Activated naive CD8-positive, alpha-beta T cell treated with anti-CD3 and anti-CD28 coated beads, Interleukin-2, amount 10 ng/mL, durations not matched to agents 7 days and 5 days (primary cell): ENCODE results near the gene TPK1. TPM values are rescaled to one million over a fixed set of nuclear protein-coding genes. Genes with fewer than 3 reads are reported as not detected.
"Not testable (repeated sequence)": the region's sequence is repeated elsewhere in the genome, so short reads cannot be mapped to it uniquely, and the experiment has no call there.

Experiments used
- ATAC-seq: fragments of 150-1000 bp; cut with Tn5 transposase; one replicate; pipeline ENCODE4 v1.10.0; 2021; ENCODE audit warnings: low read depth, moderate library complexity
- POLR2A ChIA-PET: fragments of 350-600 bp; sonication (Branson Sonifier 250); formaldehyde crosslinking; loops from one replicate; lab custom pipeline; 2021; ENCODE audit warnings: antibody characterized with exemption; lab: Charles Lee
- DNase-seq: peaks from one replicate; pipeline ENCODE4 v3.0.0; 2021
- H3K27ac Mint-ChIP-seq: one replicate; pipeline ENCODE4 v1.8.0; 2022; ENCODE audit warnings: mild to moderate bottlenecking, mixed read lengths
- H3K27me3 Mint-ChIP-seq: one replicate; pipeline ENCODE4 v1.8.0; 2022; ENCODE audit warnings: mild to moderate bottlenecking, moderate library complexity, mixed read lengths
- H3K36me3 Mint-ChIP-seq: one replicate; pipeline ENCODE4 v1.8.0; 2021; ENCODE audit warnings: mild to moderate bottlenecking, mixed read lengths
- H3K4me1 Mint-ChIP-seq: one replicate; pipeline ENCODE4 v1.8.0; 2021; ENCODE audit warnings: mixed read lengths
- H3K4me3 Mint-ChIP-seq: one replicate; pipeline ENCODE4 v1.8.0; 2022; ENCODE audit warnings: mild to moderate bottlenecking, moderate library complexity, mixed read lengths
- H3K9me3 Mint-ChIP-seq: one replicate; pipeline ENCODE4 v1.8.0; 2021; ENCODE audit warnings: mixed read lengths
- total RNA-seq, 2 experiments: library from RNA; stranded (reverse); gene quantifications; one replicate each; pipeline ENCODE4 v1.2.3, GENCODE V29; 2021

TPK1 gene
- total RNA-seq, 2 experiments from 2014 or later, result 17.7 to 21.0 TPM

GRCh38 chr7:144596953-144597352 lies 238.9 kb downstream of the TPK1 start:
- Mint-ChIP-seq H3K36me3 (peaks cover 6% of the 10 kb centered on the region), H3K4me1 (no peaks in the 10 kb centered on the region), H3K4me3 (no peak overlapping the region), H3K27ac (no peak overlapping the region), H3K9me3 (peaks cover 15% of the 10 kb centered on the region), H3K27me3 (no peaks in the 10 kb centered on the region)
- DNase-seq (no peak), ATAC-seq (no peak)
- POLR2A ChIA-PET, result no interaction called here

GRCh38 chr7:144594580-144594979 lies 241.3 kb downstream of the TPK1 start:
- no peak for ATAC-seq
- Mint-ChIP-seq H3K36me3 (peaks cover 9% of the 10 kb centered on the region), H3K27me3 (no peaks in the 10 kb centered on the region), H3K4me1 (no peaks in the 10 kb centered on the region), H3K9me3 (peaks cover 19% of the 10 kb centered on the region), H3K4me3 (no peak overlapping the region), H3K27ac (no peak overlapping the region)
- no peak for DNase-seq
- POLR2A ChIA-PET, result no interaction called here

- peaks cover 9% of the 10 kb centered on the region for H3K9me3 Mint-ChIP-seq
- POLR2A ChIA-PET, result no interaction called here
Measured at GRCh38 chr7:144588559-144589051, 247.2 kb downstream of the TPK1 start.

GRCh38 chr7:144587701-144588100 lies 248.2 kb downstream of the TPK1 start:
- no peak for DNase-seq
- Mint-ChIP-seq H3K4me1 (peaks cover 2% of the 10 kb centered on the region), H3K27ac (no peak overlapping the region), H3K36me3 (peaks cover 3% of the 10 kb centered on the region), H3K27me3 (no peaks in the 10 kb centered on the region), H3K4me3 (no peak overlapping the region), H3K9me3 (peaks cover 5% of the 10 kb centered on the region)
- POLR2A ChIA-PET, result no interaction called here
- no peak for ATAC-seq

More at GRCh38 chr7:144588559-144589051, 247.2 kb downstream of the TPK1 start:
- H3K27ac Mint-ChIP-seq, result no peak overlapping the region
- DNase-seq, result no peak
- H3K4me1 Mint-ChIP-seq, result peaks cover 2% of the 10 kb centered on the region
- no peak overlapping the region for H3K4me3 Mint-ChIP-seq
- no peak for ATAC-seq
- H3K27me3 Mint-ChIP-seq, result no peaks in the 10 kb centered on the region
- H3K36me3 Mint-ChIP-seq, result peaks cover 5% of the 10 kb centered on the region

GRCh38 chr7:144584726-144585125 lies 251.1 kb downstream of the TPK1 start:
- H3K27me3 Mint-ChIP-seq, result no peaks in the 10 kb centered on the region
- peaks cover 2% of the 10 kb centered on the region for H3K9me3 Mint-ChIP-seq
- DNase-seq (no peak), ATAC-seq (no peak)
- no peak overlapping the region for H3K4me3 Mint-ChIP-seq
- POLR2A ChIA-PET, result no interaction called here
- no peaks in the 10 kb centered on the region for H3K36me3 Mint-ChIP-seq
- H3K27ac Mint-ChIP-seq, result no peak overlapping the region
- H3K4me1 Mint-ChIP-seq, result peaks cover 2% of the 10 kb centered on the region

- no peaks in the 10 kb centered on the region for H3K27me3 Mint-ChIP-seq
- ATAC-seq (no peak), DNase-seq (no peak)
- H3K36me3 Mint-ChIP-seq, result no peaks in the 10 kb centered on the region
- peaks cover 2% of the 10 kb centered on the region for H3K9me3 Mint-ChIP-seq
- POLR2A ChIA-PET, result no interaction called here
- H3K27ac Mint-ChIP-seq, result no peak overlapping the region
- H3K4me3 Mint-ChIP-seq, result no peak overlapping the region
- H3K4me1 Mint-ChIP-seq, result no peaks in the 10 kb centered on the region
Measured at GRCh38 chr7:144579687-144580086, 256.2 kb downstream of the TPK1 start.

- Mint-ChIP-seq H3K27ac (no peak overlapping the region), H3K27me3 (no peaks in the 10 kb centered on the region), H3K36me3 (no peaks in the 10 kb centered on the region), H3K4me1 (no peaks in the 10 kb centered on the region), H3K4me3 (no peak overlapping the region), H3K9me3 (peaks cover 2% of the 10 kb centered on the region)
- POLR2A ChIA-PET, result no interaction called here
- DNase-seq (no peak), ATAC-seq (no peak)
Measured at GRCh38 chr7:144575456-144575855, 260.4 kb downstream of the TPK1 start.

GRCh38 chr7:144574753-144575152 lies 261.1 kb downstream of the TPK1 start:
- ATAC-seq, H3K4me1 Mint-ChIP-seq, H3K4me3 Mint-ChIP-seq, H3K27ac Mint-ChIP-seq, DNase-seq, H3K36me3 Mint-ChIP-seq, H3K9me3 Mint-ChIP-seq, H3K27me3 Mint-ChIP-seq, POLR2A ChIA-PET: not testable (repeated sequence)

- POLR2A ChIA-PET, result no interaction called here
- H3K9me3 Mint-ChIP-seq, result no peaks in the 10 kb centered on the region
- DNase-seq (no peak), ATAC-seq (no peak)
- H3K4me3 Mint-ChIP-seq, result no peak overlapping the region
- no peaks in the 10 kb centered on the region for H3K4me1 Mint-ChIP-seq
- H3K27ac Mint-ChIP-seq, result no peak overlapping the region
- peaks cover 2% of the 10 kb centered on the region for H3K36me3 Mint-ChIP-seq
- no peaks in the 10 kb centered on the region for H3K27me3 Mint-ChIP-seq
Measured at GRCh38 chr7:144568233-144568632, 267.6 kb downstream of the TPK1 start.

GRCh38 chr7:144565586-144565985 lies 270.3 kb downstream of the TPK1 start:
- Mint-ChIP-seq H3K36me3 (peaks cover 2% of the 10 kb centered on the region), H3K27ac (no peak overlapping the region), H3K9me3 (peaks cover 2% of the 10 kb centered on the region), H3K27me3 (no peaks in the 10 kb centered on the region), H3K4me1 (no peaks in the 10 kb centered on the region), H3K4me3 (no peak overlapping the region)
- POLR2A ChIA-PET, result no interaction called here
- DNase-seq, result no peak
- no peak for ATAC-seq

GRCh38 chr7:144549861-144550260 lies 286.0 kb downstream of the TPK1 start:
- Mint-ChIP-seq H3K9me3 (no peaks in the 10 kb centered on the region), H3K4me3 (no peak overlapping the region), H3K27ac (no peak overlapping the region), H3K36me3 (no peaks in the 10 kb centered on the region), H3K27me3 (no peaks in the 10 kb centered on the region), H3K4me1 (no peaks in the 10 kb centered on the region)
- POLR2A ChIA-PET, result no interaction called here
- DNase-seq, result no peak
- no peak for ATAC-seq

GRCh38 chr7:144548556-144548955 lies 287.3 kb downstream of the TPK1 start:
- Mint-ChIP-seq H3K4me1 (no peaks in the 10 kb centered on the region), H3K27ac (no peak overlapping the region), H3K36me3 (no peaks in the 10 kb centered on the region), H3K4me3 (no peak overlapping the region), H3K27me3 (no peaks in the 10 kb centered on the region), H3K9me3 (no peaks in the 10 kb centered on the region)
- POLR2A ChIA-PET, result no interaction called here
- ATAC-seq (no peak), DNase-seq (no peak)

- POLR2A ChIA-PET, result no interaction called here
- ATAC-seq (no peak), DNase-seq (no peak)
- no peaks in the 10 kb centered on the region for H3K27me3 Mint-ChIP-seq
- no peaks in the 10 kb centered on the region for H3K36me3 Mint-ChIP-seq
- H3K27ac Mint-ChIP-seq, result no peak overlapping the region
- no peaks in the 10 kb centered on the region for H3K9me3 Mint-ChIP-seq
- H3K4me1 Mint-ChIP-seq, result no peaks in the 10 kb centered on the region
- H3K4me3 Mint-ChIP-seq, result no peak overlapping the region
Measured at GRCh38 chr7:144547888-144548287, 288.0 kb downstream of the TPK1 start.

- H3K27ac Mint-ChIP-seq, result no peak overlapping the region
- no peaks in the 10 kb centered on the region for H3K9me3 Mint-ChIP-seq
- no peaks in the 10 kb centered on the region for H3K36me3 Mint-ChIP-seq
- no peaks in the 10 kb centered on the region for H3K27me3 Mint-ChIP-seq
- no peak for ATAC-seq
- H3K4me3 Mint-ChIP-seq, result no peak overlapping the region
- POLR2A ChIA-PET, result no interaction called here
- H3K4me1 Mint-ChIP-seq, result no peaks in the 10 kb centered on the region
- DNase-seq, result no peak
Measured at GRCh38 chr7:144546782-144547181, 289.1 kb downstream of the TPK1 start.

- Mint-ChIP-seq H3K27ac (no peak overlapping the region), H3K27me3 (no peaks in the 10 kb centered on the region), H3K4me3 (no peak overlapping the region), H3K36me3 (no peaks in the 10 kb centered on the region), H3K9me3 (no peaks in the 10 kb centered on the region), H3K4me1 (no peaks in the 10 kb centered on the region)
- POLR2A ChIA-PET, result no interaction called here
- DNase-seq (no peak), ATAC-seq (no peak)
Measured at GRCh38 chr7:144545330-144545729, 290.5 kb downstream of the TPK1 start.
